ENCODE results near the gene KRT80.

The KRT80 gene

DNA sequence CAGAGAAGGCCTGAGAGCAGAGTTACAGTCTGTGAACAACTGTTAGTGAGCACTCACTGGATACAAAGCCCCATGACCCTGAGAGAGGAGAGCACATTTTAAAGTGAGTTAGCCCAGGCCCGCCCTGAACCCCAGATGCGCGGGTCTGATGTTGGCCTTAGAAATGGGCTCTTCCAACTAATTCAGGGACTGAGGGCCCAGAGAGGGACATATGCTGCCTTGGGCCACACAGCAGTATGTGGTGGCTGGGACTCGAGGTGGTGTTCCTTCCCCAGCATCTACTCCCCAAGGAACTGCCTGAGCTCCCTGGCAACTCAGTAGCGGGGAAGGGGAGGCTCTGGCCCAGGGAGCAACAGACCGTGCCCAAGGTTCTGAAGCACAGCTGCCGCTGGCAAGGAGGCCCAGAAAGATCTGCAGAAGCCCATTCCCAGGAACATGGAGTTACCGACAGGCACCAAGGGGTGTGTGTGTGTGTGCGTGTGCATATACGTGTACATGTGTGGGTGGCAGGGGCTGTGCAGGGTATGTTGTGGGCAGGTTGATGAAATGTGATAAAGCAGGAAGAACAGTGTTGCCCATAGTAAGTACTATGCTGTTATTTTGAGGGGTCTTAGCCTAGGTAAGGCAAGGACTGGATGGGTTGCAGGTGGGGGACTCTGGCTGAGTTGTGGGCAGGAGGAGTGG is 40.5 kb downstream of the KRT80 start:
- no peak for DNase-seq

- DNase-seq = no peak
These were observed 42.1 kb downstream of the KRT80 start for GRCh38 chr12:52149651-52150241.

DNA sequence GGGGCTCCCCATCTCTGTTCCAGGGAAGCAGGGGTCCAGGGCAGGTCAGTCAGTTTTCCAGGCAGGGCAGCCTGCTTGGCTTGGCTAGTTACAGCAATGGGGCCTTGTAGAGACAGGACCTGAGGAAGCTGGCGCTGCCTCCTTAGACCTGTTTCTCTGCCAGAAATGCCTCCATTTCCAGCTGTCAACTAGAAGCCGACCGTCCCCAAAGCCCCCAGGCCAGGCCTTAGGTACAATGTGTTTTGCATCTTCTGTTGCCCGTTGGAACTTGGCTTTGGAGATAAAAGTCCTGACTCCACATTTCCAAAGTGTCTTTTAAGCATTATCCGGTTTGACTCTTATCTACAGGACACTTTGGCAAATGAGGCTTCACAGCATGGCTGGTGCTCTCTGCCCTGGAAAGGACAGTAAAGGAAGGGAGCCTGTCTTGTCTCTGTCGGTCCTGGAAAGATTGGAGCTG is 42.6 kb downstream of the KRT80 start:
- DNase-seq = no peak

DNA sequence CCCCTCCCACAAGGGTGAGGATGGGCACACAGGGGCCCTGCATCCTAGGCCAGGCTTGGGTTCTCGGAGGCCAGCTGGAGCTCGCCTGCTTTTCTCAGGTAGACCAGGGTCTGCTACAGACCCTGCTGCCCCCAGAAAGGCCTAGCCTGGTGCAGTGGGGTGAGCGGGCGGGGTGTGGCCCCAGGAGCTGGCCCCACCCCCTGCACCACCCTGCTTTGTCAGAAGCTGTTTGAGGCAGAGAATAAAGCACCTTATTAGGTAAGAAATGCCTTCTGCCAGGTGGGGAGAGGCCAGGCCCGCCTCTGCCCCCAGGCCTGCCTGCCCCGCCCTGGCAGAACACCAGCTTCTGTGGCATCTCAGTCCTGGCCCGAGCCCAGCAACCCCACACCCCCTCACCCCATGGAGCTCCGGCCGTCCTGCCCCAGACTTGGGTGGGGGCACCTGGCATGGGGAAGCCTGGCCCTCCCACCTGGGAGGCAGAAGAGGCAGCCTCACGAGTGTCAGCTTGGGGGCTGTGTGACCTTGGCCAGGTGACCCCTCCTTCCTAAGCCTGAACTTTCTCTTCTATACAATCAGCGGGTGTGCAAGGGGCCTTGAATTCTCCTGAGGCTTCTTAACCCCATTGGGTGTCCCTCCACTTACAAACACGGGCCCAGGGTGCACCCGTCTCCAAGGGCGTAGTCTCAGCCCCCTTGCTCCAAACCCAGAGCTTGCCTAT is 43.2 kb downstream of the KRT80 start:
- no peak for DNase-seq

DNA sequence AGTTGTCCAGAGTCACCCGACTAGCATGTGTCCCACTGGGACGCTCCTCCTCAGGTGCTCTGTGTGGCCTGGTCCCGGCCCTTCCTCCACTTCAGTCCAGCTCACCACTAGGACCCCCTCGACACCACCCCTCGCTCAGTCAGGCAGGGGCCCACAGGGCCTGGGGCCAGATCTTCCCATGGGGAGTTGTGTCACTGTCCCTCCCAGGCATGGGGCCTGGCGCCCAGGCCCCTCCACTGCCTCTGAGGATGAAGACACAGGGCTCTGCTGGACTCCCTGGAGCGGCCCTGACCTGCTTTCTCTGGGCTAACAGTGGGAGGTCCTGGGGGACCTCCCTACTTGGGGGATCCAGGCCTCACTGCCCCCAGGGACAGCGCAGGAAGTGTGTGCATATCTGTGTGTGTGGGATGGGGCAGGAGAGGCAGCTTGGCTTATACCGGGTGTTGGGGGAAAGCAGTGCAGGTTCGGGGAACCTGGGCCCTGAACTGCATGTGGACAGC is 43.8 kb downstream of the KRT80 start:
- no peak for DNase-seq

DNA sequence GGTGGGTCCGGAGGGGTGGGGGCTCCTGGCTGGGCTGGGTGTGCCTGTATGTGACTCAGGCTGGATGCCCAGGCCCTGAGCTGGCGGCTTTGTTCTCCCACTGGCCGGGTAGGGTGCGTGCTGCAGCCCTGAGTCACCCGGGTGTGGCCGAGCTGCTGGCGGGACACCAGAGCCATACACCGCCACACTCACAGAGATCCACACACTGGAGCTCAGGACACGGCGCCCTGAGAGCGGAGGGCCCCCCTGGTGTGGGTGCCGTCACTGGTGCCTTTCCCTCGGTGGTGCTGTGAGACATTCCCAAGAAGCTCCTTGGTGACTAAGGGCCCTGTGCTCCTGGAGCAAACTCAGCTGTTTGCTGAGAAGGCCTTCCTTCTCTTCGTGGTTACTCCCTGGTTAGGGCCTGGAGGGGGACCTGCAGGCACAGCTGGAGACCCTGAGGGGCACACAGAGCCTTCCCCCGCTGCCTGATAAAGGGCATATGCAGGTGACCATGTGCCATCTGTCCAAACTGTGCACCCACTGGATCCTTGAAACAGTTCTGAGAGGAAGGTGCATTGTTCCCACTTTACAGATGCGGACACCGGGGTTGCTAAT is 44.3 kb downstream of the KRT80 start:
- DNase-seq = no peak

GRCh38 chr12:52146822-52147366 is 44.9 kb downstream of the KRT80 start:
- no peak for DNase-seq

GRCh38 chr12:52146089-52146821 is 45.6 kb downstream of the KRT80 start:
- DNase-seq = no peak

DNA sequence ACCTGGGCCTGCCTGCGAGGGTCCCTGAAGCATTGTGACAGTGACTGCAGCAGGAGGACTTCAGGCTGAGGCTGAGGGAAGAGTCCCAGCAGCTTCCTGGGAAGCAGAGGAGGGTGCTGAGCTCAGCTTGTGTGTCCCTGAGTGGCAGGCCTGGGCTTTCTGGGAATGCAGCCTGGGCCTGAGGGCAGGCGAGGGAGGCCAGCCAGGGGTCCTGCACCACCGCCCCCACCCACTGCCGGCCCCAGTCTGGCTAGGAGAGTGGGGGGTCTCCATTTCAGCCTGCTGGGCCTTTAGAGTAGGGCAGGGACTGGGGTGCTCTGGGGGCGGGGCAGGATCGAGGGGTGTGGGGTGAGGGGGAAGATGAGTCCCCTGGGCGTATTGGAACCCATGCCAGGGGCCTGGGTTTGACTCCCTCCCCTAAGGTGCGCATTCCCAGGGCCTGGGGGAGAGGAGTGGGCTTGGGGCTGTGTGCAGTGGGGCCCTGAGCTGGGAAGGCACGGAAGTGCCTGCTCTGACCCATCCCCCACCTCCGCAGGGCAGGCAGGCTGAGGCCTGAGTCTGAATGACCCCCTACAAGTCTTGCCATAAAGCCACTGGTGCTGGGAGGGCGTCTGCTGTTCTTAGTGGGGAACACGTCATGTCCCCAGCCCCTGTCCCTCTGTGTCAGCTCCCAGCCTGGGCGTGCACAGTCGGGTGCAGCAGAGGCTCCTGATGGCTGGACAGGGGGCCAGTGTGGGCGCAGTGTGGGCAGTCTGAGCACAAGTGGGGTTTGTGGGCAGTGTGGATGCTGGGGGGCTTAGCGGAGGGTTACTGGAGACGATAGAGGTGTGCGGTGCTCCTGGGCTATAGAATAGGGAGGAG is 46.4 kb downstream of the KRT80 start:
- DNase-seq = no peak

DNA sequence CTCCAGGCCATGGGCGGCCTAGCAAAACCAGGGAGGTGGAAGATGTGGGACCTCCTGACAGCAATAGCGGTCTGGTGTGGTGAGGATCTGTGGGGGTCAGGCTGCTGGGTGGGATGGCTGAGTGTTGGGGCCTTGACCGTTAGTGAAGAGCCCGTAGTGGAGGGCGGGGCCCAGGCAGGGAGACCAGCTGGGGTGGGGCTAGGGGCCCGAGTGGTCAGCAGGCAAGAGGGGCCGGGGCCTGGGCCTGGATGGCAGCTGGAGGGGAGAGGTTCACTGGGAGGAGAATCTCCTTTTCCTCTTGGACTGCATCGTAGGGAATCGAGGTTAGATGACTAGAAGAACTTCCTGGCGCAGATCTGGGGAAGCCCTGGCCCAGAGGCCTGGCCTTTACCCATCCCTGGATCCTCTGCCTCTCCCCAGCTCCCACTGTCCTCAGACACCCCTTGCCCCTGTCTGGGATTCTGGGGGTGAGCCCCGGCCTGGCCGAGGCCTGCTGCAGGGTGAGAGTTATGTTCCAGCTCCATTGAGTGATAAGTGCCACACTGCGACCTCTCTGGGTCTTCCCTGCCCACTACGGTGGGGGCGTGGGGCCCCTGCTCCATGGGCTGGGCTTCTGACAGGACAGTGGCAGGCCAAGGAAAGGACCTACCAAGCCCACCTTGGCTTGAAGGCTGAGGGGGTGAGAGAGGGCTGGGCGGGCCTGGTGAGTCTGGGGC is 47.1 kb downstream of the KRT80 start:
- DNase-seq = no peak

GRCh38 chr12:52142431-52142830 is 49.4 kb downstream of the KRT80 start:
- DNase-seq = no peak

DNA sequence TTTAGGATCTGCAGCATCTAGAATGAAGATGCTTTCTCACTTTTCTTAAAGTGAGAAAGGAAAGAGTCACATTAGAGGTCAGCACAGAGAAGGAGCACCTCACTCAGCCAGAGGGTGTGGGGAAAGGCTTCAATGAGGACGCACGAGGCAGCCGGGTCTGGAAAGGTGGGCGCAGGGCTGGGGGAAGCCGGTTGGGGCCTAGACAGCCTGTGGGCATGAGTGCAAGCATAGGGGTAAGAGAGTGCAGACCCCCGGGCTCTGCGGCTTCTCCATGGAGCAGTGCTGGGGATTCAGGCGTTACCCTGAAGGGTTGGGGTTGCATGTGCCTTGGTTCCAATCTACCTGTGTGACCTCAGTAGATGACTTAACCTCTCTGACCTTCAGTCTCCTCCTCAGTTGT is 49.9 kb downstream of the KRT80 start:
- DNase-seq = no peak

GRCh38 chr12:52141306-52141705 is 50.5 kb downstream of the KRT80 start:
- DNase-seq = no peak

DNA sequence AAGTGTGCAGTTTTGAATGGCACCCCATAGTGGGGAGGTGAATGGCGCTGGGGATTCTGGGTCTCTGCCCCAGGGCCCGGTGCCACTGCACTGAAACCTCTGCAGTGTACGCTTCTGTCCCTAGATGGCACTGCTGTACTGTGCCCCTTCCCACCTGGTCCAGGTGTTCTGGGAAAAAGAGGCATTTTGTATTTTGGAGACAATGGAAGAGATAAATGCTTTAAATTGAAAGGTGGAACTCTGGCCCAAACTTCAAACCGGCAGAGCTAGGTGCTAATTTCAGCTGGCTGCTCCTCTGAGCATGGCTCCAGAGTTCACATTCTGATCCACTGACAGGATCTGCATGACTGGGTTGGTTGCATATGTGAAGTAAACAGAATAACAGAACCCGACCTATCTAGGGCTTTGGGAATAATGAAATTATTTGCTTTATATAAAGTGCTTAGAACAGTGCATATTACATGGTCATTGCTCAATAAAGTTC is 52.2 kb downstream of the KRT80 start:
- no peak for DNase-seq

DNA sequence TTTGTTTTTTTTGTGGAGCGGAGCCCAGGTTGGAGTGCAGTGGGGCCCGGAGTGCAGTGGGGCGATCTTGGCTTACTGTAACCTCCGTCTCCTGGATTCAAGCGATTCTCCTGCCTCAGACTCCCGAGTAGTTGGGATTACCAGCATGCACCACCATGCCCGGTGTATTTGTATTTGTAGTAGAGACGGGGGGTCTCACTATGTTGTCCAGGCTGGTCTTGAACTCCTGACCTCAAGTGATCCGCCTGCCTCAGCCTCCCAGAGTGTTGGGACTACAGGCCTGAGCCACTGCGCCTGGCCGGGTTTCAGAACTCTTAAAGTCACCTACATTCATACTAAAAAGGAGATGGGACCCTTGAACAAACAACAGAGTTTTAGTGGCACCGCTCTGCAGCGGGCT is 52.7 kb downstream of the KRT80 start:
- DNase-seq = no peak

- DNase-seq = no peak
These were observed 54.1 kb downstream of the KRT80 start for GRCh38 chr12:52137746-52138145.

DNA sequence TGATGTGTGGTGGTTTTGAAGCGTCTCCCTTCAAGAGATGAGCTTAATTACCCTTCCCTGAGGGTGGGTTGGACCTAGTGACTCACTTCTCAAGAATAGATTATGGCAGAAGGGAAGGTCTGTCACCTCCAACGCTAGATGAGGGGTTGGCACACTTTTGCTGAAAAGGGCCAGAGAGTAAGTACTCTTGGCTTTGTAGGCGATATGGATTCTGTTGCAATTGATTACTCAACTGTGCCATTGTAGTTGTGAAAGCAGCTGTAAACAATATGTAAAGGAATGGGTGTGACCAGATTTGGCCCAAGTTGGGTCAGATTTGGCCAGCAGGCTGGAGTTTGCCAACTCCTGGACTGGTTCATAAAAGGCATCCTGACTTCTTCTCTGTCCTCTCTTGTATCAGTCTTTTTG is 59.1 kb downstream of the KRT80 start:
- no peak for DNase-seq

- DNase-seq = no peak
These were observed 61.1 kb downstream of the KRT80 start for GRCh38 chr12:52130711-52131110.

DNA sequence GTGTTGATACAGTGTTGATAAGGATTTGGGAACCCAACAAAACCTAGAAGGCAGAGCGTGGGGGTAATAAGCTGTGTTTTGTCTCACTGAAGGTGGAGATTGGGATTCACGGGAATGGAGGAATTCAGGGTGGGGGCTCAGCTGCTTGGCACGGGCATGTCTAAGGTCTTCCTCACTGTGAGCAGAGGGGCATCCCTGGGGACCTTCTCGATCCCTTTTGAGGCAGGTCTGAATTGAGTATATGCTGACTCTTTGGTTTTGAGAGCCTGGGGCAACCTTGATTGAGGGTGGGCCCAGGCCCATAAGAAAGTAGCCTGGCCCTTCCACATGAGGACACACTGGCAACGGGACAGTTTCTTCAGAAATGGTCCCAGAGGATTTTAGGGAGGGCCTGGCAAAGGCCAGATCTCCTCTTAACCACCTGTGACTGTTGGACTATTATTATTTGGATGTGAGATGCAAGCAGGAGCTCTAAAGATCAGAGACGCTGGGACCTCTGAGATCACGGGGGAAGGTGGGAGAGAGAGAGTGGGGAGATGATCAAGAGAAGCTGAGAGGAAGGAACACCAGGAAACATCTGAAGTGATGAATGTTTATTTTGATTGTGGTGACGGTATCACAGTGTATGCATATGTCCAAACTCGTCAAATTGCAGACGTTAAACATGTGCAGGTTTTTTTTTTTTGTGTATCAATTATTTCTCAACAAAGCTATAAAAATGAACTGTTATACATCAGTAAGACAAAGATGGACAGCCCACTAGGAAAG is 63.9 kb downstream of the KRT80 start:
- no peak for DNase-seq
